ENCODE results near the gene FAM168A. TPM values are rescaled to one million over a fixed set of nuclear protein-coding genes. Genes with fewer than 3 reads are reported as not detected.
A peak's percentile ranks its signal among the peaks of the same experiment; 100 is the strongest.

FAM168A gene
- total and polyA plus RNA-seq, 10 of the 15 experiments (the other 5 are each of a cell fraction or from before 2014, with no cell fraction given), result 1.7 to 20.0 (median 10.0) TPM

- TF ChIP-seq HSF1 (IDR thresholded peaks at IDR 0.05; ENCODE audit: low read depth, low read length) (no peak), JUNB (IDR thresholded peaks at IDR 0.05) (no peak), BACH1 (IDR thresholded peaks at IDR 0.05; ENCODE audit: borderline replicate concordance) (no peak), MYC (IDR thresholded peaks at IDR 0.05; ENCODE audit: insufficient read depth, insufficient read length, insufficient replicate concordance, low read length, severe bottlenecking) (no peak), PML (IDR thresholded peaks at IDR 0.05; ENCODE audit: low read length) (peak; percentile 22; the same call in 1 of the 2 replicates)
Observed at GRCh38 chr11:73399159-73399590, 198.7 kb downstream of the FAM168A start (continued).

GRCh38 chr11:73398721-73399120 lies 199.2 kb downstream of the FAM168A start:
- intact Hi-C loops (cut with micrococcal nuclease; ENCODE audit: unreplicated experiment), result no loop called here
- no peak overlapping the region for H3K27ac ChIP-seq (ENCODE audit: control insufficient read depth, insufficient read depth)
- no peak for DNase-seq (ENCODE audit: low read depth, low spot score)
- no peak for FAIRE-seq
- H3K4me2 ChIP-seq (ENCODE audit: control insufficient read depth, insufficient read depth), result no peak overlapping the region
- H3K4me3 ChIP-seq, result no peak overlapping the region
- ATAC-seq, result no peak
- ChIA-PET RAD21 (ENCODE audit: unreplicated experiment) (interaction anchor here (1.7 kb wide), 1 partner anchor 262 kb away, joined by 7 read pairs; no protein-coding TSS in a partner anchor), POLR2A (interaction anchor here (0.9 to 1.4 kb wide), 2 partner anchors 12 to 15 kb away, joined by 3 read pairs; no protein-coding TSS in a partner anchor), SMC1A (ENCODE audit: uncharacterized antibody, unreplicated experiment) (interaction anchor here (1.4 to 3.8 kb wide), 5 partner anchors 11 to 227 kb away, joined by 4 to 19 read pairs (median 7); no protein-coding TSS in a partner anchor), CTCF (interaction anchor here (0.8 to 25.6 kb wide), 3 partner anchors 45 to 227 kb away, joined by 4 to 400 read pairs (median 4); no protein-coding TSS in a partner anchor)
- peaks cover 30 to 34% of the 10 kb centered on the region in 2 experiments for H3K36me3 ChIP-seq (ENCODE audit: control insufficient read depth in 2 of 2, insufficient read depth in 2 of 2, low read length in 1 of 2)
- no peaks in the 10 kb centered on the region for H3K27me3 ChIP-seq (replicated peaks in 1 of 2; ENCODE audit: control insufficient read depth in 2 of 2, insufficient read depth in 2 of 2, low read length in 1 of 2)
- no TSS peak for BruUV-seq (replicated peaks)
- H2AFZ ChIP-seq (ENCODE audit: control insufficient read depth, low read depth, low read length), result no peak overlapping the region
- no peaks in the 10 kb centered on the region for H3K4me1 ChIP-seq (ENCODE audit: control insufficient read depth, insufficient read depth, low read length)
- in situ Hi-C loops (cut with MboI), result no loop called here
- no peaks in the 10 kb centered on the region for H3K79me2 ChIP-seq (ENCODE audit: control insufficient read depth, insufficient read depth, low read length)
- no peaks in the 10 kb centered on the region for H3K9me3 ChIP-seq (replicated peaks; ENCODE audit: control insufficient read depth, insufficient read depth, low read length)
- peak; percentile 15 for TF ChIP-seq BCL3 (IDR thresholded peaks at IDR 0.05; ENCODE audit: borderline replicate concordance, insufficient read depth, low read depth, low read length, poor library complexity, severe bottlenecking)
- TF ChIP-seq RAD51 (IDR thresholded peaks at IDR 0.05), result no peak
- peak; percentile 11; the same call in 1 of the 2 replicates for TF ChIP-seq POLR2AphosphoS5 (IDR thresholded peaks at IDR 0.05; ENCODE audit: low read length)
- TF ChIP-seq MTA3 (IDR thresholded peaks at IDR 0.05; ENCODE audit: borderline replicate concordance, low read length), result 0 out of 2 replicates have a peak, but pooled peaks have one; percentile 19
- no peak overlapping the region for H3K9ac ChIP-seq (ENCODE audit: control insufficient read depth, insufficient read depth, low read length)
- WGBS (ENCODE audit: insufficient coverage, insufficient replicate concordance, low lambda C conversion rate, missing lambda C conversion rate), result 92% methylated on average over 2 of the region's 2 CpGs
- no peaks in the 10 kb centered on the region for H4K20me1 ChIP-seq (ENCODE audit: control insufficient read depth, insufficient read depth)
